Urothelium cell line (cell line): ENCODE results near the gene RNF112.

Source experiments
- DNase-seq: peaks from one replicate; pipeline ENCODE4 v3.0.0; 2011; ENCODE audit warnings: low spot score, mixed read lengths
- FAIRE-seq: peaks from 2 replicates; lab custom pipeline; 2011; peaks lifted over from hg19 to GRCh38; lab: Jason Lieb, UNC

Gene RNF112

DNA sequence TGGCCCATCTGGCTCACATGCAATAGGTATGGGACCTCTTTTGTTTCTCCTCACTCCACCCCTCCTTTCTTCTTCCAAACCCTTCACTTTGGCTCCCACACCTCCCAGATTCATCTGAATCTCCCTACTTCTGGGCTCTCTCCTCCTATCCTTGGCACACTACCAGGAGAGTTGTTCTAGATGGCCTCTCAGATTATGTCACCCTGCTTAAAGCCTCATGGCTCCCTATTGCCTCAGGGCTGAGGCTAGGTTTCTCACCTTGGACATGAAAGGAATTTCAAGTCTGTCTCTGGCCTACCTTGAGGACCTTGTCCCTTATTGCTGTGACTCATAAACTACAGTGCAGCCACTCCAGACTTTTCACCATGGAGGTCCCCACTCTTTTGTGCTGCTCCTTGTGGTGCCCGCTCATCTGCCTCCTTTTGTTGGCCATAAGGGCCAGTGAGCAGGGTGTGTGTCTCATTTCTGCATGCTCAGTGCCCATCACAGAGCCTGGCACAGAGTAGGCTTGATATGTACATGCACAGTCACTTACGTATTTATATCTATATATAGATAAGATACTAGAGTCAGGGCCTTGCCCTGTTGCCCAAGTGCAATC lies 23.0 kb upstream of the RNF112 start:
- no peak for DNase-seq
- FAIRE-seq = no peak

DNA sequence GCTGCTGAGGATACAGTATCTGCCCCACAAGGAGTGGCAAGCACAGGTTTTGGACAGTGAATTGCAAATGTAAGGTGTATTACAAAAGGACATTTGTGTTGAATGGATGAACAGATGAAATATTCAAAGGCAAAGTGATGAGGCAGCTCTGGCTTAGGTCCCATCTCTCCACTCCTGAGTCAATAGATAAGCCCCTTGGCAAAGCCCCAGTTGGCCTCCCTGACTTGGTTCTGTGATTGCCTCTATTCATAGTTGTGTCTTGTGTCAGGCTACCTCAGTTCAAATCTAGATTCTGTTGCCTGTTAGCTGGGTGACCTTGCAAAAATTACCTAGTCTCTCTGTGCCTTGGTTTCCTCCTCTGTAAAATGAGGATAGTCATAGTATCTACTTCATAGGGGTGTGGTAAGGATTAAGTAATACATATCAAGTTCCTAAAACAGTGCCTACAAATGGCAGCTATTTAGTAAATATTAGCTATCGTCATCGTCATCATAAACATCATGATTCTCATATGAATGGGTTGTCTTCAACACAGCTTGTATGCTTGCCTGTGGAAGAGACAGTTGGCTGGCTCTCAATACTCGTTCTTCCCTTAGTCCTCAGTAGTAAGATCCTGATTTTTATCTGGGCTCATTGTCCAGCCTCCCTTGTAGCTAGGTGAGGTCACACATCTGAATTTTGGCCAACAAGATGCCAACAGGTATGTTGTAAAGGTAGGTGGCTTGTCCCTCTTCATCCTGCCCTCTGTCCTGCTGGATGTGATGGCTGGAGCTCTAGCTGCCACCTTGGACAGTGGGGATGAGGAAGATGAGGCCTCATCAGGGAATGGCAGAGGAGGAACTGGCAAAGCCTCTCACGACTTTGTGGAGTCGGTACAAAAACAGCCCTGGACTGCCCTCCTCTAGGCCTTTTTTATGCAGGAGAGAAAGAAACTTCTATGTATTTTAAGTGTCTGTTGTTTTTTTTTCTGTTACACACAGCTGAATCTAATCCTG lies 21.9 kb upstream of the RNF112 start:
- DNase-seq = no peak
- FAIRE-seq = no peak

DNA sequence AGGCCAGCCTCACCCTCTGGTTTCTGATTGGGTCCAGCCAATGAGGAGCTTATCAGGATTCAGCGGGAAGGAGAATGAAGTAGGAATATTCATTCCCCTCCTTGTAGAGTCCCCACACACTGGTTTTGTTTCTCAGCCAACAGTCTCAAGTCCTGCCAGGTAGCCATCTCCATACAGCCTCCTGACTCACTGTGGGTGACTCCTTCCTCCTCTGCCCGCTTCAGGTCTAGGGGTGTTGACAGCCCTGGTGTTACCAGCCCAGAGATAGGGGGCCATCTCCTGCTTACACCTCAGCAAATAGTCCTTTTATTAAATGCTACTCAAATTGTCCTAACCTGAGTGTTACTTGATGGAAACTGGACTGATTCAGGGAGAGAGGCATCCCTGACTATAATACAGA lies 20.1 kb upstream of the RNF112 start:
- FAIRE-seq (no peak), DNase-seq (no peak)

DNA sequence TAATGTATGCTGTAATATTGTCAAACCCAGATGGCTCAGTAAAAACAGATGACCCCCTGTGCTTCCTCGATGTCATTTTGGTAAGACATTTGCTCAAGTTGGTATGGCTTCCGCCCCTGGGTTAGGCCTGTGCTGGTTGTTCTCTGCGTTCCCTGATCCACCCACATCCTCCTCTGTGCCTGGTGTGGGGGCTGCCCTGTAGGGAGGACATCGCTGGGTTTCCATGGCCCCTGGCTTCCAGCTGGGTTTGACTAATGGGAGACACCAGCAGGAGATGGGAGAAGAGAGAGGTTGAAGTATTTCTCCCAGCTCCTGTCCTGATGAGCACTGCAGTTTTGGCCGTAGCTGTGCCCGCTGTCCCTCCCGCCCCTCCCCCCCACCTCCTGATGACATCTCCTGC lies 19.6 kb upstream of the RNF112 start:
- FAIRE-seq (no peak), DNase-seq (no peak)

DNA sequence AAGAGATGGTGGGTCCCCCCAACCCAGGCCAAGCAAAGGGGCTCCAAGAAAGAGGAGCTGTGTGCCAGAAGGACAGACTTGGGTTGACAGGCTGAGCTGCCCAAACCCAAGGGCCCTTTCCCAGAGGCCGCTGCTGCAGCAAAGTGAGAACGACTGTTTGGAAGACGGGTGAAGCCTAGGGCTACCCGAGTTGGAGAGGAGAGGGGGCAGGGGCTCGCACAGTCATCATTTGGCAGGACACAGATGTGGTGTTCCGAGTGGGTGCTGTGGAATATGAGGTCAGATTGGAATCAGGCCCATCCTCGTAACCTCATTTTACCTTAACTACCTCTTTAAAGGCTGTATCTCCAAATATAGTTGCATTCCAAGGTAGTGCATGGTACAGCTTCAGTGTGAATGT lies 18.7 kb upstream of the RNF112 start:
- DNase-seq = no peak
- no peak for FAIRE-seq

DNA sequence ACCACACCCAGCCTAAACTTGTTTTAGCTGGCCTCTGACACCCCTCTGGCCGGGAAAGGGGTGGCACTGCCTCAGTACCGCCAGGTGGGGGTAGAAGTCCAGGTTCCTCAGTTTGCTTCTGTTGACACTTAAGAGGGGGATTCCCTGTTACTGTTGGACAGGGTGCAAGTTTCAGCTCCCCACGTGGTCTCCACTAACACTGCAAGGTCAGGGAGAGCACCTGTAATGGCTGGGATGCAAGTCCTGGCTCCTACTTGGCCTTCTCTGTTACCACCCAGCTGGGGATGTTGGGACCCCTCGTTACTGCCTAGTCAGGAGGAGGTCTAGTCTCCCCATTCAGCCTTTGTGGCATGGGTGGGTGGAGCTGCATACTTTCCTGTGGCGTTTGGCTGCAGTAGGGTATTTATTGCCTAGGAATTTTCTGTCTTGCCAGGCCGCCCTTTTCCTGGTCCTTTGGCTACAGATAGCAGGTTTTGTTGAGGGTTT lies 13.4 kb upstream of the RNF112 start:
- FAIRE-seq (no peak), DNase-seq (no peak)

DNA sequence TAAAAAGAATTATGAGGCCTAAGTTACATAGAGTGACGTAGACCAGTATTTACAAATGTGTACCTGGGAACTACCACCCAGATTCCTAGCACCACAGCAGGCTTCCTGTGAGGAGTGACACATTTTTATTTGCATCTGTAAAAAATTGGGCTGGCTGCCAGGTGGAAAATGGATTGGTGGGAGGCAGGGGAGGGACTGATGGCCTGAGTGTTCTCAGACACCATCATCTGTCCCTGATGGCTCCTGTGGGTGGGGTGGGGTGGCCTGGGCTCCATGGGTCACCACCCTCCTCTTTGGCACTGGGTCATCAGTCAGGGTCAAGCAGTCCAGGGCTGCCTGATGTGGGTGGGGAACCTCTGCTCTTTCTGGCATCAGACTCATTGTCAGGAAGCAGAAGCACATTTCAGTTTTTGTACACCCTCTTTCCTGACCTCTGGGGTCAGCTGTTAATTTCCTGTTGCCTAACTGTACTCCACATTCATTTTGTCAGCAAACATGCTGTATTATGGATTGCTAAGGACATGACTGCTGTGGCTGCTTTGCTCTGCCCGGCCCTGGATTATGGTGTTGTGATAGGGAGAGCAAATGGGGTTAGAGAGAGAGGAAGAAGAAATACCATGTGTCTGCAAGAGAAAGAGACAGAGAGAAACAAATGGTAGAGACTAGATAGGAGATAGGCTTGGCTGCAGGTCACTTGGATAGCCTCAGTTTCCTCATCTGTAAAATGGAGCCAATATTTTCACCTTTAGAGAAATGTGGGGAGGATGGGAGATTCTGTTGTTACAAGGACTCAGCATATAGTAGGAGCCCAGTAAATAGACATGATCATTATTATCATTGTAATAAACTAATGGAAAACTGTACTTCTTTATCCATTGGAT lies 12.5 kb upstream of the RNF112 start:
- DNase-seq = no peak
- FAIRE-seq = no peak

DNA sequence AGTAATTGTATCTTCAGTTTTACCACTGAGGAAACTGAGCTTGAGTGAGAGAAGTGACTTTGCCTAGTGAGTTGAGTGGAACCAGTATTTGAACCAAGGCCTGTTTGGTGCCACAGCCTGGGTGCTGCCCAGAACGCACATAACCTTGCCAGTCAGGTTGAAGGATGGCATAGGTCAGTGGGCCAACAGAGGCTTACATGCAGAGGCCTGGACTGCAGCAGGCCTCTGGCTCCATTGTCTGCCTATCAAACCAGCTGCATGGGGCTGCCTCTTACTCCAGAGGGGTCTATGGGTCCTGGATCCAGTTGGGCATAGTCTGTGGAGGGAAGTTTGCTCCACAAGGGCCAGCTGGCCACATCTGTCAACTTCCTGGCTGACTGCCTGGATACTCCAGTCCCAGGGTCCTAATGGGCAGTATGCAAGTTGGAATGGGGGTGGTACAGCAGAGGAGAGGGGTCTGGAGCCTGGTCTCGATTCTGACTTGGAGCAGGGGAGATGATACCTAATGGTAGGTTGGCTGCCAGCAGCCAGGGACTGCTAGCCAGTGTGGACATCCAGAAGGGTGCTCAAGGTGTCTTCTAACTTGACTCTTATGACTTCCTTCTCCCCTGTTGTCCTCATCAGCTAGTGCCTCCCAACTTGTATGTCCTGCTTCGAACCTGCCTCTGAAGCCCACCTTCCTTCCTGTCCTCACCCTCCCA lies 11.1 kb upstream of the RNF112 start:
- no peak for FAIRE-seq
- no peak for DNase-seq

DNA sequence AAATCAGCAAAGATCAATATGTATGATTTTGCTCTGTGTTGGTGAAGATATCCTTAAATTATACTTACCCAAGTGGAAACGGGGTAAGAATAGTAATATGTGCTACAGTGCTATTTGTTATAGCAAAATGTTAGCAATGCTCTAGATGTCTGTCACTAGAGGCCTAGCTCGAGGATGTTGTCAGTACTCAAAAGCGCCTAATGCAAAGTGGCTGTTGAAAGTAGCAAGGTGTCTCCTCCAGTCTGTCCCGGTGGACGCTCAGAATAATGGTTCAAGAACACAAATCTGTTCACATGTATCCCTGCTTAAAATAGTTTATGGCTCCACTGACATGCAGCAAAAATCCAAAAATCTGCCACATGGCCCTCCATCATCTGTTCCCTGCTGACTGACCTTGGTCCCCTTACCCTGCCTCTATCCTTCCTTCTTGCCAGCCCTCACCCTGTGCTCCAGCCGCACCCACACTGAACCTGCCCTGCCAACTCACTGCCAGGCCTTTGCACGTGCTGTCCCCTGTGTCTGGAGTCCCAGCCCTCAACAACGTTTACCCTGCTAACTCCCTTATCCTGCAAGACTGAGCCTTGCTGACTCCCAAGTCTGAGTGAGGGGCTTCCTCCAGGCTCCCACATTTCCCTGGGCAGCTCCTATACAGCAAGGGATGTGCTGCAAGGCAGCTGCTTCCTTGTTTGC lies 9.6 kb upstream of the RNF112 start:
- FAIRE-seq (no peak), DNase-seq (no peak)

DNA sequence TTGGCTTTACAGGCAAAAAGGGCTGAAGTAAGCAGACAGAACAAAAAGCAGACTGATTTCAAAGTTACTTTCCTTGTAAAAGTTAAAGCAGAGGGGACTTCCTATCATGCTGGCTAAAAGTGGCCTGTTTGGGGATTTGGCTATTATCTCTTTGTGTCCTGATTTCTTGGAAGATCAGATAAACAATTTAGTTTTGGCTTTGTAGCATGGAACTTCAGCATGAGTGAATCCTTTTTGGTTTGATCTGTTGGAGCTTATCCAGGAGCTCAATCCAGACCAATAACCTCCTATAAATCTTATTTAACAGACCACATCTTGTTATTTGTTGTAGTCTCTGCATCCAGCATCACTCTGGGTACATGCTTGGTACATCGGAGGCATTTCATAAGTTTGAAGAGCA lies 8.9 kb upstream of the RNF112 start:
- DNase-seq (no peak), FAIRE-seq (no peak)

DNA sequence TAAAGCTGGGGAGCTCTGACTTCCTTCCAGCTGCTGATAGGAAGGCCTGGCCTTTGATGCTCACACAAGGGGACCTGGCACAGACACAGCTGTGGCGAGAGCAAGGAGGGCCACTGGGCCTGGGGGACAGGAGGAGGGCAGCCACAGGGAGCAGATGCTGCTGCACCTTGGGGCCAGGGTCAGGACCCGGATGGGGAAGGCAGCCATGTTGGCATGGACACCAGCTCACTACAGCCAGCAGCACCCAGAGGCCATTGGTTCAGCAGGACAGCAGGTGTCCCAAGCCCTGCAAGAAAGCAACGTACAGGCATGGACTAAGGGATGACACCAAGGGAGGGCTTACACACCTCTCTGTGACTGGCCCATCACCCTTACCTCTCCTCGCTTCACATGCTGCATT lies 8.0 kb upstream of the RNF112 start:
- DNase-seq = no peak
- no peak for FAIRE-seq

DNA sequence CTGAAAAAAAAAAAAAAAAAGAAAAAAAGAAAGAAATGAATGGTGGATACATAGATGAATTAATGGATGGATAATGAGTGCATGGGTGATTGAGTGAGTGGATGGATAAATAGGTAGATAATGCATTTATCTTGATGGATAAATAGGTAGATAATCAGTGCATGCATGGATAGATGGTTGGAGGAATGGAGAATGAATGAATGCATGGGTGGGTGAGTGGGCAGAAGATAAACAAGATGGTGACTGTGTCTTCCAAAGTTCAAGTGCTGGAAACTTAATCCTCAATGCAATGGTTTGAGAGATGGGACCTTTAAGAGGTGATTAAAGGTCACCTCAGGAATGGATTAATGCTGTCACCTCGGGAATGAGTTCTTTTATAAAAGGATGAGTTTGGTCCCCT lies 6.8 kb upstream of the RNF112 start:
- DNase-seq (no peak), FAIRE-seq (no peak)

DNA sequence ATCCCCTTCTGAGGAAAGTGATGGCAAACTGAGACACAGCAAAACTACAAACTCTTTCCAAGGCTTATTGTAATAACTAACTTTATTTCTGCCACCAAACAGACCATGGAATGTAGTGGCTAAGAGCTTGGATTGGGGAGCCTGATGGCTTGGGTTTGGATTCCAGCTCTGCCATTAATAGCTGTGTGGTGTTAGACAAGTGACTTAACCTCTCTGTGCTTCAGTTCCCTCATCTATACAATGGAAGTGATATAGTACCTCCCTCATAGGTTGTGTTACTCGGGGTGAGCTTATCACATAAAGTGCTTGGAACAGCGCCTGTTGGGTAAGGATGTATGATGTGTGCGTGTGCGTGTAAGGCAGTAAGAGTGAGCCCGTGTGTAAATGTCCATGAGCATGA lies 5.9 kb upstream of the RNF112 start:
- DNase-seq (no peak), FAIRE-seq (no peak)

DNA sequence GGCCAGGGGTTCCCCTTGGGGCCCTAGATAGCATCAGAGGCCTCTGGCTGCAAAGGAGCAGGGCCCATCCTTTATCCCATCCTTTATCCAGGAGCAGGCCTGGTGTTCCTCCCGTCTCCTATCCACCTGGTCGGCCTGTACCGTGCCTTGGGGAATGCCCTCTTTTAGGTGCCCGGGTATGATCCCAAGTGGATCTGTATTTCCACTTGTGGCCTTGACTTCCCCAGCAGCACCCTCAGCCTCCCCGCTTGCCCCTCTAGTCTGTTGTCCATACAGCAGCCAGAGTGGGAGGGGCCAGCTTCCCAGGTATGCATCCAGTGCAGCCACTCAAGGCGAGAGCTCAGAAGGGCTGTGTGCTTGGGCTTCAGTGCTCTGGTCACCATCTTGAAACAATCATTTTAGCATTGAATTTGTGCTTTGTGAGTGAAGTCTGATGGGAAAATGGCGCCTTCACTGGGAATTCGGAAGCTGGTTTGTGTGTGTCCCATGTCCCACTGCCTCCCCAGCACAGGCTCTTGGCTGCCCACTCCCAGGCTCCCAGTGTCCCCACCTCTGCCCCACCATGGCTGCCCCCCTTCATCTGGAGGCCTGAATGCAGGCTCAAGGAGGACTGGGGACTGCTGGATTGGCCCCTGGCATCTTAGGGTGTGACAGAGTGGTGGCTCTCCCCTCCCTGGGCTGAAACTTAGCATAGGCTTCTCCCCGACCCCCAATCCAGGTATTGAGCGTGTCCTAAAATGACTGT lies 3.3 kb upstream of the RNF112 start:
- DNase-seq (no peak), FAIRE-seq (no peak)

DNA sequence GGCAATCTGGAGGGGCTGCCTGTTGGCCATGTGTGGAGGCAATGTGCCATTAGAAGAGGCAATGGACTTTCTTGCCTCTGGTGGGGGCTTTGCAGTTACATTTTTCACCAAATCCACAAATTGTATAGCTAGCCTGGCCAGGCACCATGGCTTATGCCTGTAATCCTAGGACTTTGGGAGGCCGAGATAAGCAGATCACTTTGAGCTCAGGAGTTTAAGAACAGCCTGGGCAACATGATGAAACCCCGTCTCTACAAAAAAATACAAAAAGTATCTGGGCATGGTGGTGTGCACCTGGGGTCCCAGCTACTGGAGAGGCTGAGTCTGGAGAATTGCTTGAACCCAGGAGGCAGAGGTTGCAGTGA lies 2.7 kb upstream of the RNF112 start:
- FAIRE-seq = no peak

DNA sequence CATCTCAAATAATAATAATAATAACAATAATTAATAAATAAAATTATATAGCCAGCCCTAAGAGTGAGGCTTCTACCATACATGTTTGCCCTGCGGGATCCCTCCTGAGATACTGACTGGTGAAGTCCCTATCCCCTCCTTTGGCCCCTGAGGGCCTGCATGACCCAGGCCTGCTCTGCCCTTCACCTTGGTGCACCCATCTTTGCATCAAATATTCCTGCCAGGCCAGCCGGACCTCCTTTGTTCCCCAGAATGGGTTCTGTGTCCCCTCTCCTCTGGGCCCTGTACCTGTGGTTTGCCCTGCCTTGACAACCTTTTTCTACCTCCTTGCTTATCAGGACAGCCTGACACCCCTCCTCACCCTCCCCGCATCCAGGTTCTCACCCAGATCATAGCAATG lies 2.0 kb upstream of the RNF112 start:
- FAIRE-seq (no peak), DNase-seq (no peak)

More for the DNA sequence above, 2.7 kb upstream of the RNF112 start:
- DNase-seq = no peak

DNA sequence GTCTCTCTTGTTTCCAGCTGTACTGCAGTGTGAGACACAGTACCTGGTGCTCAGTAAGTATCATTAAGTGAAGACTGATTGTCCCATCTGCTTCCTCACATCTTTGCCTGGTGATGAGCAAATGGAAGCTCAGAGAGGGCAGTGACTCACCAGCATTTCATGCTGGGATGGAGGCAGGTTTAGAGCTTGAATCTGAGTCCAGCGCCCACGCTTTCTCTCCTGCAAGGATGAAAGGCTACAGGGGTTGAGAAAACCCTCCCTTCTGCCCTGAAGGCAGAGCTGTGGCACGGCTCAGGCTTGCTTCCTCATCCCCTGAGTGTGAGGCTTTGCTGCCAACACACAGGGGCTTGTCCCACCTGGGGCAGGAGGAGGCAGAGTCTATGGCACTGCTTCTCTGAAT lies 1.5 kb upstream of the RNF112 start:
- DNase-seq = peak; percentile 25
- FAIRE-seq = no peak

DNA sequence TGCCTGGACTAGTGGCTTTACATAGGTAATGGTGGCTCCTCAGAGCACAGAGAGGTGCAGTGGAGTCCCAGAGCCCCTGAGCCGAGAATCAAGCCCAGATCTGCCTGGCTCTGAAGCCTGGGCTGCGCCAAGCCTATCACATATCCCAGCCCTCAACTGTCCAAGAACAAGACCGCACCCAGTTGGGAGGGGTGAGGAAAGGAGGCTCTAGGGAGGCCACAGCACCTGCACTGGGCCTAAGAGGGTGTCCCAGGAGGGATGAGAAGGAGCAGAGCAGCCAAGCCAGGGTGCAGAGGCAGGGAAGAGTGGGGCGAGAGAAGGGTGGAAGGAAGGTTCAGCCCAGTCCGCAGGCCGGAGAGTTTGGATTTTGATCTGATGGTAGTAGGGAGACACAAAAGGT lies 941 bp upstream of the RNF112 start:
- no peak for FAIRE-seq
- DNase-seq = no peak

DNA sequence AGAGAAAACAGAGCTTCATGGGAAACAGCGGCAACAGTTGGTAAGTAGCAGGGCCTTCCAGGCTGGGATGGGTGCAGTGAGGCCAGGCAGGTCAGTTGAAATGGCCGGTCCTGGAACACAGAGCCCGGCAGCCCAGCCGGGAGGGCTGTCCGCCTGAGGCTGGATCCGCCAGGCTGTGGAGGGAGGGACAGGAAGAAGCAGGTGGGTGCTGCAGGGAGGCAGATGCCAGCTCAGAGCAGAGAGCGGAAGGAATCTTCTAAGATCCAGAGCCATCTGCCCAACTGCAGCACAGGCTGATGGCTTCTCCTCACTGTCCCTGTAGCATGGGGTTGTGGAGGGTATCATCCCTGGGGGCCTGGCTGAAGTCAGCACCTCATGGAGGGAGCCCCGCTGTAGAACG lies 599 bp downstream of the RNF112 start:
- FAIRE-seq (no peak), DNase-seq (no peak)
